Measurements from ENCODE around the gene SLC6A19. TPM values are rescaled to one million over a fixed set of nuclear protein-coding genes. Genes with fewer than 3 reads are reported as not detected.
A peak's percentile ranks its signal among the peaks of the same experiment; 100 is the strongest.

The SLC6A19 gene
- total and polyA plus RNA-seq, 2 of the 13 experiments (the other 11 are each of a cell fraction or from before 2014, with no cell fraction given) = 0.02 TPM; not detected in 1

- peak; percentile 61; the same call in 1 of the 2 replicates for TF ChIP-seq ZNF790 (CRISPR knock-in tag; IDR thresholded peaks at IDR 0.05; ENCODE audit: borderline replicate concordance)
- TF ChIP-seq ZNF3 (CRISPR knock-in tag; IDR thresholded peaks at IDR 0.05) = 0 out of 2 replicates have a peak, but pooled peaks have one; percentile 45
- TF ChIP-seq CREB1 (IDR thresholded peaks at IDR 0.05) = no peak
- no peak for TF ChIP-seq CREB1 (CRISPR knock-in tag; IDR thresholded peaks at IDR 0.05)
- TF ChIP-seq SIN3A (IDR thresholded peaks at IDR 0.05; ENCODE audit: borderline replicate concordance, low read depth, low read length) = no peak
- no peak for TF ChIP-seq DNMT1 (CRISPR knock-in tag; IDR thresholded peaks at IDR 0.05)
- TF ChIP-seq ZNF619 (CRISPR knock-in tag; IDR thresholded peaks at IDR 0.05) = no peak
- TF ChIP-seq KAT8 (CRISPR knock-in tag; IDR thresholded peaks at IDR 0.05) = 0 out of 2 replicates have a peak, but pooled peaks have one; percentile 24
- TF ChIP-seq, protein P1, sequence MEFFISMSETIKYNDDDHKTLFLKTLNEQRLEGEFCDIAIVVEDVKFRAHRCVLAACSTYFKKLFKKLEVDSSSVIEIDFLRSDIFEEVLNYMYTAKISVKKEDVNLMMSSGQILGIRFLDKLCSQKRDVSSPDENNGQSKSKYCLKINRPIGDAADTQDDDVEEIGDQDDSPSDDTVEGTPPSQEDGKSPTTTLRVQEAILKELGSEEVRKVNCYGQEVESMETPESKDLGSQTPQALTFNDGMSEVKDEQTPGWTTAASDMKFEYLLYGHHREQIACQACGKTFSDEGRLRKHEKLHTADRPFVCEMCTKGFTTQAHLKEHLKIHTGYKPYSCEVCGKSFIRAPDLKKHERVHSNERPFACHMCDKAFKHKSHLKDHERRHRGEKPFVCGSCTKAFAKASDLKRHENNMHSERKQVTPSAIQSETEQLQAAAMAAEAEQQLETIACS (CRISPR knock-in tag; IDR thresholded peaks at IDR 0.05) = 0 out of 2 replicates have a peak, but pooled peaks have one; percentile 19
- TF ChIP-seq ZNF644 (CRISPR knock-in tag; IDR thresholded peaks at IDR 0.05; ENCODE audit: low read depth) = peak; percentile 74; the same call in 1 of the 2 replicates
- peak; percentile 57; the same call in 1 of the 2 replicates for TF ChIP-seq XBP1 (CRISPR knock-in tag; IDR thresholded peaks at IDR 0.05)
- peak; percentile 98 for TF ChIP-seq WIZ (CRISPR knock-in tag; IDR thresholded peaks at IDR 0.05)
- TF ChIP-seq ZNF350 (CRISPR knock-in tag; IDR thresholded peaks at IDR 0.05; ENCODE audit: borderline replicate concordance, low read depth) = no peak; the same call in 1 of the 2 replicates
- peak; percentile 83 for TF ChIP-seq IRF9 (CRISPR knock-in tag; IDR thresholded peaks at IDR 0.05; ENCODE audit: borderline replicate concordance)
- TF ChIP-seq, protein P2, sequence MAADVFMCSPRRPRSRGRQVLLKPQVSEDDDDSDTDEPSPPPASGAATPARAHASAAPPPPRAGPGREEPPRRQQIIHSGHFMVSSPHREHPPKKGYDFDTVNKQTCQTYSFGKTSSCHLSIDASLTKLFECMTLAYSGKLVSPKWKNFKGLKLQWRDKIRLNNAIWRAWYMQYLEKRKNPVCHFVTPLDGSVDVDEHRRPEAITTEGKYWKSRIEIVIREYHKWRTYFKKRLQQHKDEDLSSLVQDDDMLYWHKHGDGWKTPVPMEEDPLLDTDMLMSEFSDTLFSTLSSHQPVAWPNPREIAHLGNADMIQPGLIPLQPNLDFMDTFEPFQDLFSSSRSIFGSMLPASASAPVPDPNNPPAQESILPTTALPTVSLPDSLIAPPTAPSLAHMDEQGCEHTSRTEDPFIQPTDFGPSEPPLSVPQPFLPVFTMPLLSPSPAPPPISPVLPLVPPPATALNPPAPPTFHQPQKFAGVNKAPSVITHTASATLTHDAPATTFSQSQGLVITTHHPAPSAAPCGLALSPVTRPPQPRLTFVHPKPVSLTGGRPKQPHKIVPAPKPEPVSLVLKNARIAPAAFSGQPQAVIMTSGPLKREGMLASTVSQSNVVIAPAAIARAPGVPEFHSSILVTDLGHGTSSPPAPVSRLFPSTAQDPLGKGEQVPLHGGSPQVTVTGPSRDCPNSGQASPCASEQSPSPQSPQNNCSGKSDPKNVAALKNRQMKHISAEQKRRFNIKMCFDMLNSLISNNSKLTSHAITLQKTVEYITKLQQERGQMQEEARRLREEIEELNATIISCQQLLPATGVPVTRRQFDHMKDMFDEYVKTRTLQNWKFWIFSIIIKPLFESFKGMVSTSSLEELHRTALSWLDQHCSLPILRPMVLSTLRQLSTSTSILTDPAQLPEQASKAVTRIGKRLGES (CRISPR knock-in tag; IDR thresholded peaks at IDR 0.05; ENCODE audit: borderline replicate concordance) = peak; percentile 92
- TF ChIP-seq, protein P3, sequence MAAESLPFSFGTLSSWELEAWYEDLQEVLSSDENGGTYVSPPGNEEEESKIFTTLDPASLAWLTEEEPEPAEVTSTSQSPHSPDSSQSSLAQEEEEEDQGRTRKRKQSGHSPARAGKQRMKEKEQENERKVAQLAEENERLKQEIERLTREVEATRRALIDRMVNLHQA (CRISPR knock-in tag; IDR thresholded peaks at IDR 0.05) = no peak
- TF ChIP-seq HINFP (CRISPR knock-in tag; IDR thresholded peaks at IDR 0.05; ENCODE audit: low read depth) = peak; percentile 81; the same call in 1 of the 2 replicates
- TF ChIP-seq GATA4 (IDR thresholded peaks at IDR 0.05; ENCODE audit: borderline replicate concordance, low read depth) = no peak
- TF ChIP-seq GATAD2A (CRISPR knock-in tag; IDR thresholded peaks at IDR 0.05) = peak; percentile 65
- TF ChIP-seq GABPA (IDR thresholded peaks at IDR 0.05; ENCODE audit: low read depth, low read length) = no peak
- no peak for TF ChIP-seq GABPA (CRISPR knock-in tag; IDR thresholded peaks at IDR 0.05; ENCODE audit: low read depth)
- no peak for TF ChIP-seq SCMH1 (CRISPR knock-in tag; IDR thresholded peaks at IDR 0.05; ENCODE audit: borderline replicate concordance)
- peak; percentile 64; the same call in 1 of the 2 replicates for TF ChIP-seq MXD4 (CRISPR knock-in tag; IDR thresholded peaks at IDR 0.05)
- peak; percentile 62; the same call in 1 of the 2 replicates for TF ChIP-seq IRF2 (CRISPR knock-in tag; IDR thresholded peaks at IDR 0.05)
- peak; percentile 64 for TF ChIP-seq SAP130 (CRISPR knock-in tag; IDR thresholded peaks at IDR 0.05; ENCODE audit: low read depth)
These were observed 45.5 kb downstream of the SLC6A19 start (continued) for GRCh38 chr5:1246711-1247431.

Data from HepG2 (cell line).